H9 (cell line): ENCODE data around the gene DGLUCY. TPM values are rescaled to one million over a fixed set of nuclear protein-coding genes. Genes with fewer than 3 reads are reported as not detected.
A peak's percentile ranks its signal among the peaks of the same experiment; 100 is the strongest.

Experiments
- DNase-seq: peaks from one replicate; pipeline ENCODE4 v3.0.0-alpha.2; 2017
- H2AFZ ChIP-seq: one replicate; pipeline ENCODE4 v1.6.1; 2013; ENCODE audit warnings: mild to moderate bottlenecking, low read length, control low read depth, moderate library complexity
- H2AK5ac ChIP-seq: 2 replicates; pipeline ENCODE4 v1.6.1; 2013; ENCODE audit warnings: low read length, control low read depth, mixed read lengths; ENCODE audit not compliant: insufficient read length
- H2BK120ac ChIP-seq: one replicate; pipeline ENCODE4 v1.6.1; 2013; ENCODE audit warnings: low read depth, mild to moderate bottlenecking, low read length, control low read depth, inconsistent platforms; ENCODE audit not compliant: poor library complexity, severe bottlenecking
- H2BK12ac ChIP-seq: 2 replicates; pipeline ENCODE4 v1.6.1; 2013; ENCODE audit warnings: low read length, control low read depth, mixed read lengths, low read depth; ENCODE audit not compliant: insufficient read length
- H2BK15ac ChIP-seq: 2 replicates; pipeline ENCODE4 v1.6.1; 2013; ENCODE audit warnings: low read depth, low read length, control low read depth
- H2BK20ac ChIP-seq: one replicate; pipeline ENCODE4 v1.6.1; 2013; ENCODE audit warnings: low read depth, mild to moderate bottlenecking, low read length, control low read depth, inconsistent platforms; ENCODE audit not compliant: poor library complexity, severe bottlenecking
- H2BK5ac ChIP-seq: 2 replicates; pipeline ENCODE4 v1.6.1; 2013; ENCODE audit warnings: low read length, control low read depth, mixed read lengths; ENCODE audit not compliant: insufficient read length
- H3K14ac ChIP-seq: 2 replicates; pipeline ENCODE4 v1.6.1; 2013; ENCODE audit warnings: low read length, control low read depth; ENCODE audit not compliant: insufficient read depth
- H3K18ac ChIP-seq: 2 replicates; pipeline ENCODE4 v1.6.1; 2013; ENCODE audit warnings: low read depth, mild to moderate bottlenecking, mixed read lengths, low read length, control low read depth; ENCODE audit not compliant: insufficient read length
- H3K23ac ChIP-seq: 2 replicates; pipeline ENCODE4 v1.6.1; 2013; ENCODE audit warnings: low read length, control low read depth, mixed read lengths, low read depth; ENCODE audit not compliant: insufficient read length
- H3K23me2 ChIP-seq: 2 replicates; pipeline ENCODE4 v1.6.1; 2013; ENCODE audit warnings: low read depth, mild to moderate bottlenecking, mixed read lengths, low read length, control low read depth; ENCODE audit not compliant: insufficient read length, poor library complexity, severe bottlenecking
- H3K27ac ChIP-seq: 2 replicates; pipeline ENCODE4 v1.5.1; 2013; ENCODE audit warnings: low read length, control low read depth, mixed read lengths, low read depth; ENCODE audit not compliant: insufficient read length
- H3K27me3 ChIP-seq: 2 replicates; pipeline ENCODE4 v1.6.1; 2013; ENCODE audit warnings: low read length, control low read depth, inconsistent platforms; ENCODE audit not compliant: insufficient read depth
- H3K4ac ChIP-seq: 2 replicates; pipeline ENCODE4 v1.6.1; 2013; ENCODE audit warnings: low read depth, mild to moderate bottlenecking, control low read depth, inconsistent platforms, low read length, moderate library complexity
- H3K4me1 ChIP-seq: 2 replicates; pipeline ENCODE4 v1.6.1; 2013; ENCODE audit warnings: low read length, control low read depth, inconsistent platforms; ENCODE audit not compliant: insufficient read depth
- H3K4me2 ChIP-seq: 2 replicates; pipeline ENCODE4 v1.6.1; 2013; ENCODE audit warnings: low read length, control low read depth, mixed read lengths; ENCODE audit not compliant: insufficient read length, insufficient read depth
- H3K56ac ChIP-seq: 2 replicates; pipeline ENCODE4 v1.6.1; 2013; ENCODE audit warnings: low read depth, mild to moderate bottlenecking, mixed read lengths, low read length, control low read depth; ENCODE audit not compliant: insufficient read length
- H3K79me1 ChIP-seq: 2 replicates; pipeline ENCODE4 v1.6.1; 2013; ENCODE audit warnings: low read depth, mild to moderate bottlenecking, moderate library complexity, low read length, control low read depth, inconsistent platforms; ENCODE audit not compliant: insufficient read depth, poor library complexity, severe bottlenecking
- H3K79me2 ChIP-seq: 2 replicates; pipeline ENCODE4 v1.6.1; 2013; ENCODE audit warnings: low read length, control low read depth, inconsistent platforms; ENCODE audit not compliant: insufficient read depth
- H3K9ac ChIP-seq: 2 replicates; pipeline ENCODE4 v1.6.1; 2013; ENCODE audit warnings: low read length, control low read depth, mixed read lengths; ENCODE audit not compliant: insufficient read length; ENCODE audit errors: extremely low read depth
- H3K9me3 ChIP-seq: one replicate; pipeline ENCODE4 v1.6.1; 2013; ENCODE audit warnings: low read depth, low read length, inconsistent platforms; ENCODE audit not compliant: control insufficient read depth
- H3T11ph ChIP-seq: one replicate; pipeline ENCODE4 v1.6.1; 2013; ENCODE audit warnings: mild to moderate bottlenecking, low read length, control low read depth, inconsistent platforms
- H4K20me1 ChIP-seq: one replicate; pipeline ENCODE4 v1.6.1; 2013; ENCODE audit not compliant: control insufficient read depth, insufficient read length, insufficient read depth
- H4K5ac ChIP-seq: 2 replicates; pipeline ENCODE4 v1.6.1; 2013; ENCODE audit warnings: low read depth, mild to moderate bottlenecking, mixed read lengths, low read length, control low read depth; ENCODE audit not compliant: insufficient read length
- H4K8ac ChIP-seq: replicated peaks from 2 replicates; pipeline ENCODE4 v1.6.1; 2013; ENCODE audit warnings: low read length, control low read depth, mixed read lengths, low read depth; ENCODE audit not compliant: insufficient read length
- H4K91ac ChIP-seq: 2 replicates; pipeline ENCODE4 v1.6.1; 2013; ENCODE audit warnings: low read depth, mild to moderate bottlenecking, moderate library complexity, mixed read lengths, low read length, control low read depth; ENCODE audit not compliant: insufficient read length
- H3K27ac Mint-ChIP-seq, 3 experiments: 2 replicates in 2 of 3; 3 replicates in 1 of 3; pipeline ENCODE4 v1.8.0; 2020 to 2021; ENCODE audit warnings: mixed read lengths in 3 of 3, mild to moderate bottlenecking in 1 of 3, moderate library complexity in 1 of 3
- H3K27me3 Mint-ChIP-seq: 2 replicates; pipeline ENCODE4 v1.8.0; 2021; ENCODE audit warnings: low read depth, mild to moderate bottlenecking, moderate library complexity, mixed read lengths
- H3K36me3 Mint-ChIP-seq, 3 experiments: 2 replicates in 2 of 3; 3 replicates in 1 of 3; pipeline ENCODE4 v1.8.0; 2020 to 2021; ENCODE audit warnings: low read depth in 3 of 3, mixed read lengths in 3 of 3; ENCODE audit not compliant: insufficient read depth in 1 of 3
- H3K4me1 Mint-ChIP-seq, 2 experiments: 2 replicates each; pipeline ENCODE4 v1.8.0; 2020; ENCODE audit warnings: mixed read lengths in 2 of 2
- H3K4me3 Mint-ChIP-seq, 2 experiments: 2 replicates in 1 of 2; 3 replicates in 1 of 2; pipeline ENCODE4 v1.8.0; 2020 to 2021; ENCODE audit warnings: mild to moderate bottlenecking in 2 of 2, mixed read lengths in 2 of 2, moderate library complexity in 1 of 2
- H3K9me3 Mint-ChIP-seq, 2 experiments: 2 replicates in 1 of 2; 3 replicates in 1 of 2; pipeline ENCODE4 v1.8.0; 2020; ENCODE audit warnings: mild to moderate bottlenecking in 2 of 2, mixed read lengths in 2 of 2, moderate library complexity in 1 of 2
- WGBS: extraction: QIAGEN DNeasy Blood & Tissue Kit; methylation state at CpG from one replicate; pipeline ENCODE4 v1.1.7; 2013; ENCODE audit warnings: missing lambda C conversion rate, low lambda C conversion rate, mixed read lengths; ENCODE audit not compliant: insufficient read length; ENCODE audit errors: extremely low coverage; 5-methylcytosine and 5-hydroxymethylcytosine counted together
- total RNA-seq: library from RNA; stranded (reverse); gene quantifications from 2 replicates; pipeline ENCODE4 v1.2.1, GENCODE V29; 2021
- TF ChIP-seq, protein P1 (sequence below): fragments of 200-600 bp; sonication (generic); conservative IDR thresholded peaks from 3 replicates; pipeline ENCODE4 v1.8.0; 2021; ENCODE audit warnings: antibody characterized with exemption, mild to moderate bottlenecking

DGLUCY gene
- total RNA-seq, 1 experiment from 2014 or later: 29.6 TPM

DNA sequence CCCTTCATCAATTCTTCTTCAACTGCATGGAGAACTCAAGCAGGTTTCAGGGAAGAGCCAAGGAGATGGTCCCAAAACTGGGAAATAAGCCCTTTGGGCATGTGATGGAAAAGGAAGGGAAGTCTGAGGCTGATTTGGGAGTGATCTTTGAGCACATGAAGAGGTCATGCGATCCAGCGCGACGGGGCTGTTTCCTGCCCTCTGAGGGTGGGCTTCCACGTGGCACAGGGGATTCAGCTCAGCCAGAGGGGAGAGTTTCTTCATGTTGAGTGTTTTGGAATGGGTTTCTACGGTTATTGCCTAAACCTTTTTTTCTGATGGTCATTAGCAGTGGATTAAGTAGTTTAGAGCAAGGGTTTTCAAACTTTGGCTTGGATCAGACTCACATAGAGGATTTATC is 100.4 kb downstream of the DGLUCY start:
- H4K20me1 ChIP-seq: no peaks in the 10 kb centered on the region
- H4K8ac ChIP-seq: no peak overlapping the region
- H3K4me1 Mint-ChIP-seq: peaks cover 0 to 4% of the 10 kb centered on the region in 2 experiments; a peak in 1 of 4 replicates
- H3K79me1 ChIP-seq: no peaks in the 10 kb centered on the region
- H4K91ac ChIP-seq: no peak overlapping the region
- H2BK12ac ChIP-seq: no peak overlapping the region
- no peak overlapping the region for H2BK5ac ChIP-seq
- no CpG with 5 or more reads among the region's 6 CpGs for WGBS
- no peak overlapping the region for H2AFZ ChIP-seq
- no peak overlapping the region for H3K14ac ChIP-seq
- no peak overlapping the region for H3K4ac ChIP-seq
- H3K4me1 ChIP-seq: no peaks in the 10 kb centered on the region
- no peak overlapping the region for H3K4me3 Mint-ChIP-seq
- no peaks in the 10 kb centered on the region for H3K9me3 ChIP-seq
- no peaks in the 10 kb centered on the region for H3K79me2 ChIP-seq
- H3K23me2 ChIP-seq: no peaks in the 10 kb centered on the region
- no peak overlapping the region for H3K18ac ChIP-seq
- H3K27ac Mint-ChIP-seq: peak overlapping the region in 2 of 3 experiments; percentile 18 to 51; a peak in 2 of 7 replicates
- no peak for DNase-seq
- no peak overlapping the region for H3K27ac ChIP-seq
- no peak overlapping the region for H3K9ac ChIP-seq
- peaks cover 11 to 43% (median 33%) of the 10 kb centered on the region in 3 experiments for H3K36me3 Mint-ChIP-seq
- H3K9me3 Mint-ChIP-seq: peaks cover 0 to 2% of the 10 kb centered on the region in 2 experiments; a peak in 1 of 5 replicates
- TF ChIP-seq, protein P1, sequence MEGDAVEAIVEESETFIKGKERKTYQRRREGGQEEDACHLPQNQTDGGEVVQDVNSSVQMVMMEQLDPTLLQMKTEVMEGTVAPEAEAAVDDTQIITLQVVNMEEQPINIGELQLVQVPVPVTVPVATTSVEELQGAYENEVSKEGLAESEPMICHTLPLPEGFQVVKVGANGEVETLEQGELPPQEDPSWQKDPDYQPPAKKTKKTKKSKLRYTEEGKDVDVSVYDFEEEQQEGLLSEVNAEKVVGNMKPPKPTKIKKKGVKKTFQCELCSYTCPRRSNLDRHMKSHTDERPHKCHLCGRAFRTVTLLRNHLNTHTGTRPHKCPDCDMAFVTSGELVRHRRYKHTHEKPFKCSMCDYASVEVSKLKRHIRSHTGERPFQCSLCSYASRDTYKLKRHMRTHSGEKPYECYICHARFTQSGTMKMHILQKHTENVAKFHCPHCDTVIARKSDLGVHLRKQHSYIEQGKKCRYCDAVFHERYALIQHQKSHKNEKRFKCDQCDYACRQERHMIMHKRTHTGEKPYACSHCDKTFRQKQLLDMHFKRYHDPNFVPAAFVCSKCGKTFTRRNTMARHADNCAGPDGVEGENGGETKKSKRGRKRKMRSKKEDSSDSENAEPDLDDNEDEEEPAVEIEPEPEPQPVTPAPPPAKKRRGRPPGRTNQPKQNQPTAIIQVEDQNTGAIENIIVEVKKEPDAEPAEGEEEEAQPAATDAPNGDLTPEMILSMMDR: no peak
- H3K27me3 ChIP-seq: no peaks in the 10 kb centered on the region
- no peak overlapping the region for H2BK15ac ChIP-seq
- no peak overlapping the region for H2AK5ac ChIP-seq
- H4K5ac ChIP-seq: no peak overlapping the region
- H3T11ph ChIP-seq: no peak overlapping the region
- H3K23ac ChIP-seq: no peak overlapping the region
- H3K4me2 ChIP-seq: no peak overlapping the region
- H2BK20ac ChIP-seq: no peak overlapping the region
- no peak overlapping the region for H2BK120ac ChIP-seq
- H3K27me3 Mint-ChIP-seq: no peaks in the 10 kb centered on the region
- H3K56ac ChIP-seq: no peak overlapping the region
